ENCODE measurements around the gene RBM46. TPM values are rescaled to one million over a fixed set of nuclear protein-coding genes. Genes with fewer than 3 reads are reported as not detected.
A peak's percentile ranks its signal among the peaks of the same experiment; 100 is the strongest.

Gene RBM46
- total RNA-seq, 6 donors from 2014 or later: not detected

DNA sequence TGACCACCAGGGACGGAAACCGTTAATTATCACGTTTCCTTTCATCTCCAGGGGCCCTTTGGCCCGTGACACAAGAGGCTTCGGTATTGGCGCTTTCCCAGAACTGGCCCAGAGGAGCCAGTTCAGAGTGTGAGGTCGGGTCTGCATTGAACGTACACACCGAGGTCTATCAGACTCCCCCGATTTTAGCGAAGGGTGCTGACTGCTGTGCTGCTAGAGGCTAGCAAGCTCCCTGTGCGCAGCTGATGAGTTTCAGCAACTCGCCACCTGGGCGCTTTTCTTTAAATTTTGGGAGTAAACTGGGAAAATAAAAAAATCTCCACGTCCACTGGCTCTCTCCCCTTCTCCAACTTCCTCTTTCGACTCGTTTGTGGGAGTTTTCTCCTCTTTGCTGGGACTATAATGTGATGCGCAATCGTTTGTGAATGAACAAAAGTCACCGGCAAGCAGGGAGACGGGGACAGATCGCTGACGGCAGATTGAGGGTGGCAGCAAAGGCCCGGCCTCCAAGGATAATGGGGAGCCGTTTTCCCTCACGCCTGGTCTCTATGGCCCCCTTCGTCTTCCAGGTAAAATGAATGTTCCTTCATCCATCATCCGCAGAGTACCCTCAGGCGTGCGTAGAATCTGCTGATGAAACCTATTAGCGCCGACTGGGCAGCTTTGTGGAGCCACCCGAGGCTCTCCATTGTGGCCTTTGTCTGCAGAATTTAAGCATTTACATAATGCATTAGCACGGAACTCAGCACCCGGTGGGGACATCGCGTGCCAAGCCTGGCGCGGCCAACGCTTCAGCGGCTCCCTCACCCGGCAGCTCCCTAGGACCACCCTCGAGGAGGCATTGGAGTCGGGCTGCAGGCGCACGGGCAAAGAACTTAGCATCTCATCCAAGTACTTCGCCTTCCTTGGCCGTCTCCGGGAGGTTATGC, 38.9 kb upstream of the RBM46 start:
- ATAC-seq (ENCODE audit: low FRiP score in 2 of 2) (no peak), DNase-seq (peak in 1 of 2 donors; percentile 73)
- H3K36me3 ChIP-seq: no peaks in the 10 kb centered on the region
- H3K4me1 ChIP-seq: peaks cover 15 to 34% (median 29%) of the 10 kb centered on the region in 4 donors
- H3K9me3 ChIP-seq: no peaks in the 10 kb centered on the region
- WGBS, 2 donors: 4 to 5% methylated on average over 49 of the region's 49 CpGs
- peak overlapping the region in 3 of 4 donors; percentile 48 to 60 (median 48) for H3K4me3 ChIP-seq
- H3K27me3 ChIP-seq: peaks cover 0 to 30% (median 13%) of the 10 kb centered on the region in 4 donors
- H3K27ac ChIP-seq: no peak overlapping the region
- no peak for TF ChIP-seq POLR2A (IDR thresholded peaks at IDR 0.05)
- TF ChIP-seq, protein P1, sequence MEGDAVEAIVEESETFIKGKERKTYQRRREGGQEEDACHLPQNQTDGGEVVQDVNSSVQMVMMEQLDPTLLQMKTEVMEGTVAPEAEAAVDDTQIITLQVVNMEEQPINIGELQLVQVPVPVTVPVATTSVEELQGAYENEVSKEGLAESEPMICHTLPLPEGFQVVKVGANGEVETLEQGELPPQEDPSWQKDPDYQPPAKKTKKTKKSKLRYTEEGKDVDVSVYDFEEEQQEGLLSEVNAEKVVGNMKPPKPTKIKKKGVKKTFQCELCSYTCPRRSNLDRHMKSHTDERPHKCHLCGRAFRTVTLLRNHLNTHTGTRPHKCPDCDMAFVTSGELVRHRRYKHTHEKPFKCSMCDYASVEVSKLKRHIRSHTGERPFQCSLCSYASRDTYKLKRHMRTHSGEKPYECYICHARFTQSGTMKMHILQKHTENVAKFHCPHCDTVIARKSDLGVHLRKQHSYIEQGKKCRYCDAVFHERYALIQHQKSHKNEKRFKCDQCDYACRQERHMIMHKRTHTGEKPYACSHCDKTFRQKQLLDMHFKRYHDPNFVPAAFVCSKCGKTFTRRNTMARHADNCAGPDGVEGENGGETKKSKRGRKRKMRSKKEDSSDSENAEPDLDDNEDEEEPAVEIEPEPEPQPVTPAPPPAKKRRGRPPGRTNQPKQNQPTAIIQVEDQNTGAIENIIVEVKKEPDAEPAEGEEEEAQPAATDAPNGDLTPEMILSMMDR (IDR thresholded peaks at IDR 0.05): no peak
- no peak for TF ChIP-seq EP300 (IDR thresholded peaks at IDR 0.05)
- no peak for TF ChIP-seq POLR2AphosphoS5 (IDR thresholded peaks at IDR 0.05)

DNA sequence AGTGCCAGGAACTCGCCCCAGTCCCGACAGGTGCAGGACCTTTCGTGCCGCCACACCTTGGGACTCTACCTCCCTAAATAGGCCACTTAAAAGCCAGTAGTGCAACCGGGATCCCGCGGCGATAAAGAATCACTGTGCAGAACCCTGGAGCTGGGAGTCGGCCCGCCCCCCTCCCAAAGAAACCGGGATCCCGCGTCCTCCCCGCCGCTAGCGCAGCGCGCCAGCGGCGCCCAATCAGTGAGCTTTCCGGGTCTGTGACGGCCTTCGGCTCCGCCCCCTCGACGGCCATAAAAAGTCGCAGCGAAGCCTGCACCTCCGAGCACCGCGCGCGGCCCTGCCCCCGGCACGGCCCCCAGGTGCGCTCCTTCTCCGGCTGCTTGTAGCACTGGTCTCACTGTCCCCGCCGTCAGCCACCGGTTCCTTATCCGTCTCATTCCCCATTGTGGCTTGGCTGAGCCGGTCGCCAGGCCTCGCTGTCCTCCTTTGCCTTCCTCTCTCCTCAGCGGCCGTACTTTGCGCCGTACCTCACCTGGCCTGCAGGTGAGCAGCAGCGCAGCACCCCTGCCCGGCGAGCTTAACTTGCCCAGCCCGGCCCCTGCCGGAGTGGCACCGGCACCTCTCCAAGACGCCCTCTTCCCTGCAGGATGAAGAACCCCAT, 37.3 kb upstream of the RBM46 start, which contains the start of gene LRAT:
LRAT (plus strand) TSS at position 318 of the 658 bp plus-strand sequence; CDS start at position 645, 327 bp downstream.
- peaks cover 0 to 30% (median 13%) of the 10 kb centered on the region in 4 donors for H3K27me3 ChIP-seq
- peak in 1 of 4 donors; percentile 50 for TF ChIP-seq POLR2A (IDR thresholded peaks at IDR 0.05)
- TF ChIP-seq POLR2AphosphoS5 (IDR thresholded peaks at IDR 0.05): peak in 1 of 2 donors; percentile 53
- TF ChIP-seq, protein P1 (IDR thresholded peaks at IDR 0.05): peak in 4 of 6 experiments; percentile 34 to 65 (median 56)
- TF ChIP-seq EP300 (IDR thresholded peaks at IDR 0.05): no peak
- 0 to 5% methylated on average over 5 to 30 of the region's 55 CpGs for WGBS, 2 donors
- H3K27ac ChIP-seq: no peak within 1 kb of the TSS
- ATAC-seq (ENCODE audit: low FRiP score in 2 of 2) (peak; percentile 88 to 90), DNase-seq (peak; percentile 58 to 91)
- no peaks in the 10 kb centered on the region for H3K9me3 ChIP-seq
- no peaks in the 10 kb centered on the region for H3K36me3 ChIP-seq
- peaks cover 15 to 34% (median 29%) of the 10 kb centered on the region in 4 donors for H3K4me1 ChIP-seq
- H3K4me3 ChIP-seq: peak within 1 kb of the TSS; percentile 19 to 60 (median 48)

DNA sequence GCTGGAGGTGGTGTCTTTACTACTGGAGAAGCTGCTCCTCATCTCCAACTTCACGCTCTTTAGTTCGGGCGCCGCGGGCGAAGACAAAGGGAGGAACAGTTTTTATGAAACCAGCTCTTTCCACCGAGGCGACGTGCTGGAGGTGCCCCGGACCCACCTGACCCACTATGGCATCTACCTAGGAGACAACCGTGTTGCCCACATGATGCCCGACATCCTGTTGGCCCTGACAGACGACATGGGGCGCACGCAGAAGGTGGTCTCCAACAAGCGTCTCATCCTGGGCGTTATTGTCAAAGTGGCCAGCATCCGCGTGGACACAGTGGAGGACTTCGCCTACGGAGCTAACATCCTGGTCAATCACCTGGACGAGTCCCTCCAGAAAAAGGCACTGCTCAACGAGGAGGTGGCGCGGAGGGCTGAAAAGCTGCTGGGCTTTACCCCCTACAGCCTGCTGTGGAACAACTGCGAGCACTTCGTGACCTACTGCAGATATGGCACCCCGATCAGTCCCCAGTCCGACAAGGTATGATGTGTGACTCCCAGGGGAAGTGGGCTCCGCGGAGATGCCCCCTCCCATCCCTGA, 36.6 kb upstream of the RBM46 start:
- Histone ChIP-seq H3K4me3 (peak overlapping the region; percentile 19 to 60 (median 48)), H3K27me3 (peaks cover 0 to 30% (median 13%) of the 10 kb centered on the region in 4 donors), H3K4me1 (peaks cover 15 to 34% (median 29%) of the 10 kb centered on the region in 4 donors), H3K27ac (no peak overlapping the region), H3K9me3 (no peaks in the 10 kb centered on the region), H3K36me3 (no peaks in the 10 kb centered on the region)
- DNase-seq (no peak), ATAC-seq (ENCODE audit: low FRiP score in 2 of 2) (peak in 1 of 2 donors; percentile 35)
- TF ChIP-seq POLR2A (IDR thresholded peaks at IDR 0.05) (no peak), POLR2AphosphoS5 (IDR thresholded peaks at IDR 0.05) (no peak), EP300 (IDR thresholded peaks at IDR 0.05) (no peak)
- TF ChIP-seq, protein P1 (IDR thresholded peaks at IDR 0.05): no peak
- 8 to 10% methylated on average over 6 to 28 of the region's 31 CpGs for WGBS, 2 donors

DNA sequence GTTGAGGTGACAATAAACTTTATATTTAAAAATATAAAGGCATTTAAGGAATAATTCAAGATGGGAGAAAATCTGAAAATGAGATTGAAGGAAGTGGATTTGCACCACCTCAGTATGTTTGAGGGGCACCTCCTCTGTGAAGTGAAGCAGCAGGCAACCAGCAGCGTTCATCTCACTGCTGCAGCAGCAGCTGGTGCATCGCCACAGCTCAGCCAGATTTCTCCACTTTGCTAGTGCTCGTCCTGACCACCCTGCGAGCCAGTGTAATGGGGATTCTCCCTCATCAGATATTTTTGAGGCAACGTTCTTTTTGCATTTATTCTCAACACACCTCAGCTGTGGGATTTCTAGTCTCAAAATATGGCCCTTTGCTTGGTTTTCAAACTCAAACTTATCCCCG, 23.4 kb upstream of the RBM46 start:
- H3K27ac ChIP-seq: no peak overlapping the region
- no peak overlapping the region for H3K4me3 ChIP-seq
- no peaks in the 10 kb centered on the region for H3K36me3 ChIP-seq
- ATAC-seq (ENCODE audit: low FRiP score in 2 of 2) (no peak), DNase-seq (no peak)
- WGBS, 2 donors: 68 to 70% methylated on average over 6 of the region's 6 CpGs
- H3K9me3 ChIP-seq: no peaks in the 10 kb centered on the region
- H3K27me3 ChIP-seq: no peaks in the 10 kb centered on the region
- no peak for TF ChIP-seq POLR2AphosphoS5 (IDR thresholded peaks at IDR 0.05)
- TF ChIP-seq, protein P1 (IDR thresholded peaks at IDR 0.05): no peak
- TF ChIP-seq EP300 (IDR thresholded peaks at IDR 0.05): no peak
- H3K4me1 ChIP-seq: no peaks in the 10 kb centered on the region
